ENCODE measurements around the gene CYP11A1.

The CYP11A1 gene

GRCh38 chr15:74319596-74320351 is 47.7 kb downstream of the CYP11A1 start:
- H2AFZ ChIP-seq (ENCODE audit: low read length, unreplicated experiment): no peak overlapping the region
- no peak overlapping the region for H3K27ac ChIP-seq (ENCODE audit: low read depth, low read length)
- peaks cover 42% of the 10 kb centered on the region for H3K4me1 ChIP-seq (ENCODE audit: control insufficient read depth, insufficient read depth, low read length, unreplicated experiment)
- no peaks in the 10 kb centered on the region for H3K79me2 ChIP-seq (ENCODE audit: control insufficient read depth, insufficient read depth, low read length, unreplicated experiment)
- H3K4me3 ChIP-seq (ENCODE audit: low read depth, low read length): no peak overlapping the region
- no peaks in the 10 kb centered on the region for H3K27me3 ChIP-seq (ENCODE audit: insufficient read depth, low read length)
- no peaks in the 10 kb centered on the region for H3K36me3 ChIP-seq (ENCODE audit: insufficient read depth, low read length)

- Histone ChIP-seq H3K27me3 (ENCODE audit: insufficient read depth, low read length) (no peaks in the 10 kb centered on the region), H3K36me3 (ENCODE audit: insufficient read depth, low read length) (no peaks in the 10 kb centered on the region), H3K79me2 (ENCODE audit: control insufficient read depth, insufficient read depth, low read length, unreplicated experiment) (no peaks in the 10 kb centered on the region), H2AFZ (ENCODE audit: low read length, unreplicated experiment) (no peak overlapping the region), H3K4me1 (ENCODE audit: control insufficient read depth, insufficient read depth, low read length, unreplicated experiment) (peaks cover 45% of the 10 kb centered on the region), H3K4me3 (ENCODE audit: low read depth, low read length) (no peak overlapping the region), H3K27ac (ENCODE audit: low read depth, low read length) (peak overlapping the region; percentile 89; the same call in 1 of the 2 replicates)
Observed at GRCh38 chr15:74319138-74319460, 48.3 kb downstream of the CYP11A1 start.

- H2AFZ ChIP-seq (ENCODE audit: low read length, unreplicated experiment): no peak overlapping the region
- H3K27me3 ChIP-seq (ENCODE audit: insufficient read depth, low read length): no peaks in the 10 kb centered on the region
- H3K4me1 ChIP-seq (ENCODE audit: control insufficient read depth, insufficient read depth, low read length, unreplicated experiment): peaks cover 45% of the 10 kb centered on the region
- H3K4me3 ChIP-seq (ENCODE audit: low read depth, low read length): no peak overlapping the region
- H3K36me3 ChIP-seq (ENCODE audit: insufficient read depth, low read length): no peaks in the 10 kb centered on the region
- no peaks in the 10 kb centered on the region for H3K79me2 ChIP-seq (ENCODE audit: control insufficient read depth, insufficient read depth, low read length, unreplicated experiment)
- H3K27ac ChIP-seq (ENCODE audit: low read depth, low read length): peak overlapping the region; percentile 89
Observed at GRCh38 chr15:74318376-74319137, 48.9 kb downstream of the CYP11A1 start.

GRCh38 chr15:74317820-74318375 is 49.5 kb downstream of the CYP11A1 start:
- Histone ChIP-seq H3K79me2 (ENCODE audit: control insufficient read depth, insufficient read depth, low read length, unreplicated experiment) (no peaks in the 10 kb centered on the region), H3K4me1 (ENCODE audit: control insufficient read depth, insufficient read depth, low read length, unreplicated experiment) (peaks cover 45% of the 10 kb centered on the region), H3K27ac (ENCODE audit: low read depth, low read length) (peak overlapping the region; percentile 89), H3K27me3 (ENCODE audit: insufficient read depth, low read length) (no peaks in the 10 kb centered on the region), H3K4me3 (ENCODE audit: low read depth, low read length) (peak overlapping the region; percentile 23; the same call in 1 of the 2 replicates), H3K36me3 (ENCODE audit: insufficient read depth, low read length) (no peaks in the 10 kb centered on the region), H2AFZ (ENCODE audit: low read length, unreplicated experiment) (peak overlapping the region; percentile 19)

- H3K36me3 ChIP-seq (ENCODE audit: insufficient read depth, low read length): no peaks in the 10 kb centered on the region
- H3K79me2 ChIP-seq (ENCODE audit: control insufficient read depth, insufficient read depth, low read length, unreplicated experiment): no peaks in the 10 kb centered on the region
- no peak overlapping the region for H3K4me3 ChIP-seq (ENCODE audit: low read depth, low read length)
- no peak overlapping the region for H3K27ac ChIP-seq (ENCODE audit: low read depth, low read length)
- no peak overlapping the region for H2AFZ ChIP-seq (ENCODE audit: low read length, unreplicated experiment)
- peaks cover 45% of the 10 kb centered on the region for H3K4me1 ChIP-seq (ENCODE audit: control insufficient read depth, insufficient read depth, low read length, unreplicated experiment)
- H3K27me3 ChIP-seq (ENCODE audit: insufficient read depth, low read length): no peaks in the 10 kb centered on the region
Observed at GRCh38 chr15:74316141-74316540, 51.3 kb downstream of the CYP11A1 start.

GRCh38 chr15:74315626-74316025 is 51.8 kb downstream of the CYP11A1 start:
- no peaks in the 10 kb centered on the region for H3K27me3 ChIP-seq (ENCODE audit: insufficient read depth, low read length)

GRCh38 chr15:74314795-74315438 is 52.5 kb downstream of the CYP11A1 start:
- Histone ChIP-seq H3K27ac (ENCODE audit: low read depth, low read length) (no peak overlapping the region), H3K4me3 (ENCODE audit: low read depth, low read length) (no peak overlapping the region), H3K79me2 (ENCODE audit: control insufficient read depth, insufficient read depth, low read length, unreplicated experiment) (no peaks in the 10 kb centered on the region), H3K27me3 (ENCODE audit: insufficient read depth, low read length) (no peaks in the 10 kb centered on the region), H2AFZ (ENCODE audit: low read length, unreplicated experiment) (no peak overlapping the region), H3K4me1 (ENCODE audit: control insufficient read depth, insufficient read depth, low read length, unreplicated experiment) (peaks cover 45% of the 10 kb centered on the region), H3K36me3 (ENCODE audit: insufficient read depth, low read length) (no peaks in the 10 kb centered on the region)

More at GRCh38 chr15:74315626-74316025, 51.8 kb downstream of the CYP11A1 start:
- Histone ChIP-seq H3K27ac (ENCODE audit: low read depth, low read length) (no peak overlapping the region), H3K4me1 (ENCODE audit: control insufficient read depth, insufficient read depth, low read length, unreplicated experiment) (peaks cover 45% of the 10 kb centered on the region), H2AFZ (ENCODE audit: low read length, unreplicated experiment) (no peak overlapping the region), H3K79me2 (ENCODE audit: control insufficient read depth, insufficient read depth, low read length, unreplicated experiment) (no peaks in the 10 kb centered on the region), H3K4me3 (ENCODE audit: low read depth, low read length) (no peak overlapping the region), H3K36me3 (ENCODE audit: insufficient read depth, low read length) (no peaks in the 10 kb centered on the region)

- Histone ChIP-seq H3K4me1 (ENCODE audit: control insufficient read depth, insufficient read depth, low read length, unreplicated experiment) (peaks cover 36% of the 10 kb centered on the region), H3K36me3 (ENCODE audit: insufficient read depth, low read length) (no peaks in the 10 kb centered on the region), H3K79me2 (ENCODE audit: control insufficient read depth, insufficient read depth, low read length, unreplicated experiment) (no peaks in the 10 kb centered on the region), H3K27ac (ENCODE audit: low read depth, low read length) (no peak overlapping the region), H3K4me3 (ENCODE audit: low read depth, low read length) (no peak overlapping the region), H3K27me3 (ENCODE audit: insufficient read depth, low read length) (no peaks in the 10 kb centered on the region), H2AFZ (ENCODE audit: low read length, unreplicated experiment) (no peak overlapping the region)
Observed at GRCh38 chr15:74313889-74314288, 53.6 kb downstream of the CYP11A1 start.

- Histone ChIP-seq H3K4me1 (ENCODE audit: control insufficient read depth, insufficient read depth, low read length, unreplicated experiment) (peaks cover 24% of the 10 kb centered on the region), H3K27ac (ENCODE audit: low read depth, low read length) (no peak overlapping the region), H3K36me3 (ENCODE audit: insufficient read depth, low read length) (no peaks in the 10 kb centered on the region), H3K79me2 (ENCODE audit: control insufficient read depth, insufficient read depth, low read length, unreplicated experiment) (no peaks in the 10 kb centered on the region), H3K4me3 (ENCODE audit: low read depth, low read length) (no peak overlapping the region), H2AFZ (ENCODE audit: low read length, unreplicated experiment) (no peak overlapping the region), H3K27me3 (ENCODE audit: insufficient read depth, low read length) (no peaks in the 10 kb centered on the region)
Observed at GRCh38 chr15:74312445-74313007, 54.9 kb downstream of the CYP11A1 start.

GRCh38 chr15:74311734-74312444 is 55.6 kb downstream of the CYP11A1 start:
- H3K27ac ChIP-seq (ENCODE audit: low read depth, low read length): no peak overlapping the region
- H3K27me3 ChIP-seq (ENCODE audit: insufficient read depth, low read length): 0 out of 2 replicates have a peak, but pooled peaks cover 5% of the 10 kb centered on the region
- H3K4me3 ChIP-seq (ENCODE audit: low read depth, low read length): no peak overlapping the region
- H3K4me1 ChIP-seq (ENCODE audit: control insufficient read depth, insufficient read depth, low read length, unreplicated experiment): peaks cover 19% of the 10 kb centered on the region
- no peaks in the 10 kb centered on the region for H3K36me3 ChIP-seq (ENCODE audit: insufficient read depth, low read length)
- no peak overlapping the region for H2AFZ ChIP-seq (ENCODE audit: low read length, unreplicated experiment)
- H3K79me2 ChIP-seq (ENCODE audit: control insufficient read depth, insufficient read depth, low read length, unreplicated experiment): no peaks in the 10 kb centered on the region

Data from ACC112 (cell line).